ENCODE measurements around the gene FRMPD2.
"Not testable (repeated sequence)": the region's sequence is repeated elsewhere in the genome, so short reads cannot be mapped to it uniquely, and the experiment has no call there.

Gene FRMPD2

GRCh38 chr10:48287417-48288391 lies 13.2 kb upstream of the FRMPD2 start:
- DNase-seq: no peak

- DNase-seq: peak in 1 of 2 donors; percentile 18
Measured at GRCh38 chr10:48286356-48286755, 11.9 kb upstream of the FRMPD2 start.

DNA sequence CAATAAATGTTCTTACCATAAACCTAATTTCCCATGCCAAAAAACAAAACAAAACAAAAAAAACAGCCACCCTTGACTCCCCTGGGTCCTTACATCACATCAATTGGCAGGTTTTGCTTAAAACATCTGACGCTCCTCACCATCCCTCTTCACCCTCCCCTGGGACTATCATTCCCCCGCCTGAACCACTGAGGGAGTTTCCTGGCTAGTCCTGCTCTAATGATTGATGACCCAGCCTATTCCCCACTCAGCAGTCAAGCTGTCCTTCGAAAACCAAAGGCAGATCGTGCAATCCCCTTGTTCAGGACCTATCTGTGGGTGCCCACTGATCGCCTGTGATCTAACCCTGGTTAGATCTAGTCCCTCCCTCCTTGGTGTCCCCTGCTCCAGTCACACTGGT lies 11.2 kb upstream of the FRMPD2 start:
- DNase-seq: no peak

- peak in 1 of 2 donors; percentile 55 for DNase-seq
Measured at GRCh38 chr10:48284811-48285210, 10.3 kb upstream of the FRMPD2 start.

DNA sequence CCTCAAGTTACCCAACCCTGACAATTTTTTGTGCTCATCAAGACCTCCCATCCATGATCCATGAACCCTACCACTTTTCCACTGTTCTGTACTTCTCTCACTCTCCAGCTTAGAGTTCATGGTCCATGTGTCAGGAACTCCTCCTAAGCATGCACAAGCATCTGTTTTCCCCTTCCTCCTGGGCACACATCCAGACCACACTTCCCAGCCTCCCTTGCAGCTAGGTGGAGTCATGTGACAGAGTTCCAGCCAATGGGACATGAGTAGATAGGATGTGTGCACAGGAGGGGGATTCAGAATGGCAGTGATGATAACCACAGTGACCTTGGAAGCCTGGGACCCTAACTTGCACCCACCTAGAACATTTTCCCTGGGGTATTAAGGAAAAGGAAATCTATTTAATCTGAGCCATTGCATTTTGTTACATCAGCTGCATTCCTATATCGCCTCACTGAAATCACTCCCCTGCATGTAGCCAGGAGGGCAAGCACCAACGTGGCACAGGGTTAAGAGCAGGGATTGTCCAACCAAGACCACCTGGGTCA lies 9.6 kb upstream of the FRMPD2 start:
- no peak for DNase-seq

DNA sequence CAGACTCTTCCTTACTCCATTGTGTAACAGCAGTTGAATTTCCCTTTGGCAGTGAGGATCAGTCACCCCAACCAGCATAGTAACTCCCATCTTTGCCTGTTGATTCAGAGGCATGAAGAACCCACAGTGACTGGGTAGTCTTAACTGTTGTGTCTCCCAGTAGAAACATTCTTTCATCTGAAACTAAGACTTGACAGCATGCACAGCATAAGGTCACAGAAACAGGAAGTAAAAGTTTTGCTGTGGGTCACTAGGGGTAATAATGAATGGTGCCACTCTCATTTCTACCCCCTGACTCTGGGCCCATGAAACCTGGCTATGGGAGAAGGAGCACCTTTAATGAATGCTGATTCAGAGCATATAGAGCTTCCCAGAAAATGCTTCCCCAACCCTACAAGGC lies 8.3 kb upstream of the FRMPD2 start:
- DNase-seq: no peak

DNA sequence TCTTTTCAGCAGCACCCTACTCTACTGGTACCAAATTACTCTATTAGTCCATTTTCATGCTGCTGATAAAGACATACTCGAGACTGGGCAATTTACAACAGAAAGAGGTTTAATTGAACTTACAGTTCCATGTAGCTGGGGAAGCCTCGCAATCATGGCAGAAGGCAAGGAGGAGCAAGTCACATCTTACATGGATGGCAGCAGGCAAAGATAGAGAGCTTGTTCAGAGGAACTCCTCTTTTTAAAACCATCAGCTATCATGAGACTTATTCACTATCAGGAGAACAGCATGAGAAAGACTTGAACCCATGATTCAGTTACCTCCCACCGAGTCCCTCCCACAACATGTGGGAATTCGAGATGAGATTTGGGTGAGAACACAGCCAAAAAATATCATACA lies 7.2 kb upstream of the FRMPD2 start:
- DNase-seq: not testable (repeated sequence)

DNA sequence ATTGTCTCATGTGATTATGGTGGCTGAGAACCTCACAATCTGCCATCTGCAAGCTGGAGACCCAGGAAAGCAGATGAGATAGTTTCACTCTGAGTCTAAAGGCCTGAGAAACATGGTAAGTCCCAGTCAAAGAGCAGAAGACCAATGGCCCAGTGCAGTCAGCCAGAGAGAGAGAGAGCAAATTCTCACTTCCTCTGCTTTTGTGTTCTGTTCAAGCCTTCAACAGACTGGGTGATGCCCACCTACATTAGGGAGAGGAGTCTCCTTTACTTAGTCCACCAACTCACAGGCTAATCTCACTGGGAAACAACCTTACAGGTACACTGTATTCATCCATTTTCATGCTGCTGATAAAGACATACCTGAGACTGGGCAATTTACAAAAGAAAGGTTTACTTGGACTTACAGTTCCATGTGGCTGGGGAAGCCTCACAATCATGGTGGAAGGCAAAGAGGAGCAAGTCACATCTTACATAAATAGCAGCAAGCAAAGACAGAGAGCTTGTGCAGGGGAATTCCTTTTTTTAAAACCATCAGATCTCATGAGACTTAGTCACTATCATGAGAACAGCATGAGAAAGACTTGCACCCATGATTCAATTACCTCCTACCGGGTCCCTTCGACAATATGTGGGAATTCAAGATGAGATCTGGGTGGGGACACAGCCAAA lies 4.7 kb upstream of the FRMPD2 start:
- DNase-seq: peak; percentile 19 to 63

DNA sequence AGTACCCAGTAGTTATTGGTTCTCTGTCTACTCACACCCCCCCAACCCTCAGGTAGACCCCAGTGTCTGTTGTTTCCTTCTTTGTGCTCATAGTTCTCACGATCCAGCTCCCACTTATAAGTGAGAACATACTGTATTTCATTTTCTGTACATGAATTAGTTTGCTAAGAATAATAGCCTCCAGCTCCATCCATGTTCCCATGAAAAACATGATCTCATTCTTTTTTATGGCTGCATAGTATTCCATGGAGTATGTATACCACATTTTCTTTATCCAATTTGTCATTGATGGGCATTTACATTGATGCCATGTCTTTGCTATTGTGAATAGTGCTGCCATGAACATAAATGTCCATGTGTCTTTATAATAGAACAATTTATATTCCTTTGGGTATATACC lies 2.6 kb upstream of the FRMPD2 start:
- DNase-seq: no peak

DNA sequence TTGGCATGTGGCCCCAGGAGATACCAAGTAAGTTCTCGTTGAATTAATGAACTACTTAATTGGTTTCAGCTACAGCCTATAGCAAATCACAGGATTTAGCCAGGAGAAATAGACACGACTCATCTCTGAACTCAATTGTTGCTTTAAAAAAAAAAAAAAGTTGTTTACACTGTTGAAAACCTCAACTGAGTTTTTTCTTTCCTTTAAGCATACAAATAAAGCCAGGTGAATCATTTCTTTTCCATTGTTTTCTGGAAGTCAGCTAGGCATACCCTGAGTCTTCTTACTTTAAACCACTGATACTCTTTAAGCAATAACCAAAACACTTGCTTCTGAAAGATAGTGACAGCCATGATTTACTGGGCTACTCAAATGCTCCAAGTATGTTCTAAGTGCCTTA lies 755 bp downstream of the FRMPD2 start:
- DNase-seq: no peak

DNA sequence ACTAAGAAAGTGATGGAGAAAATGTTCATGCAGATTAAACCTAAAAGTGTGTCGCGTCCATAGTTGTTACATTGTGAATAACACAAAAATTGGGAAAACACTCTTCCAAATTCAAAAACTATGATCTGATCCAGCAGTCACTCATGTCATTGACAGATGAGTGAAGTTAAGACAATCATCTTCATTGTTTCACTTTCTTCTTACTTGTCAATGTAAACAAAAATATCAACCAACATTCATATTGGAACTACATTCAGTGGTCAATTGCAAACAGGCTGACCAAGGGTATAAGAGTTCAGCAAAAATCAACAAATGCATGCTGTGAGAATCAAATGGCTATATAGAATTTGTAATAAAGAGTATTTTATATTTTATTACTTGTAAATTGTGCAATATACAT lies 1.8 kb downstream of the FRMPD2 start:
- no peak for DNase-seq

DNA sequence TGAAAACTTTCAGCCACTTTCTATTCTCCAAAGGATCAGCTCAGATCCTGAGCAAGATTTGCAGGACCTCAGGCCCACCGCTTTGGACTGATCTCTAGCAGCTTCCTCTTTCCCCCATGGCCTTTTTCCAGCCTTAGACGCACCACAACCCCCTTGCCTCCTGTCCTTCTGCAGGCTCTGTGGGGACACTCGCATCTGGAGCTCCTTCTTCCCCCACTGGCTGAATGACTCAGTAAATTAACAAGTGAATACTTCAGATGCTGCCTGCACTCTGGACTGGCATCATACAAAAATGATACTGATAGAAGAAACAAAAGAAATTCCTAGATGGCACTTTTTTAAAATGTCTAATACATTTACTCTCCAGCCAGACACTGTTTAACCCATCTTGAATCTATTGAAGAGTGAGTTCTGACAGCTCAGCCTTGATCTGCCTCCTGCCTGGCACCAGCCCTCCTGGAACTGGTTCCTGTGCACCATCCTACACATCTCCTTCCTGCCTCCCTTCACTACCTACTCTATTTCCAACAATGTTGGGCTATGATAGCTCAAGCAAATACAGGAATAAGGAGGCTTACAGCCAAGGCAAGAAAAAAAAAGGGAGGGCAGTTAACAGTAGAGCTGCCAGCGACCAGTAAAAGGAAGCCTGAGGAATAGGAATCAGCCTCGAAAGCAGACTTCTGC lies 3.3 kb downstream of the FRMPD2 start:
- DNase-seq: no peak

- DNase-seq: no peak
Measured at GRCh38 chr10:48266528-48266927, 8.0 kb downstream of the FRMPD2 start.

- DNase-seq: no peak
Measured at GRCh38 chr10:48258105-48258504, 16.4 kb downstream of the FRMPD2 start.

DNA sequence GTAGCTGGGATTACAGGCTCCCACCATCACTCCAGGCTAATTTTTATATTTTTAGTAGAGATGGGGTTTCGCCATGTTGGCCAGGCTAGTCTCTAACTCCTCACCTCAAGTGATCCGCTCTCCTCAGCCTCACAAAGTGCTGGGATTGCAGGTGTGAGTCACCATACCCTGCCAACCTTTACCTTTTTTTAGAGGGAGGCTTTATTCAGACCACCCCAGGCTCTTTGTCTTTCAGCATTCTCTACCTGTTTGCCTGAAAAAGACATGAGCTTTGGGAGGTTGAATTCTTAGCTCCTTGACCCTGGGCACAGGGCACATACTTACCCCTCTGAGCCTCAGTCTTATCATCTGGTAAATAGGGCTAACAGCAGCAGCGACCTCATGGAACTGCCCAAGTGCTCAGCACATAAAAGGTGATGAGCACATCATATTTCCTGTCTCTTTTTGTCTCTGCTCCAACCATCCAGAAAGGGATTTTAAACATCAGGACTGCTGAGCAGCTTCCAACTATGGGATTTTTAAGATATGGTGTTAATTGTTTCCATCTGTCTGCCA lies 17.0 kb downstream of the FRMPD2 start:
- no peak for DNase-seq

DNA sequence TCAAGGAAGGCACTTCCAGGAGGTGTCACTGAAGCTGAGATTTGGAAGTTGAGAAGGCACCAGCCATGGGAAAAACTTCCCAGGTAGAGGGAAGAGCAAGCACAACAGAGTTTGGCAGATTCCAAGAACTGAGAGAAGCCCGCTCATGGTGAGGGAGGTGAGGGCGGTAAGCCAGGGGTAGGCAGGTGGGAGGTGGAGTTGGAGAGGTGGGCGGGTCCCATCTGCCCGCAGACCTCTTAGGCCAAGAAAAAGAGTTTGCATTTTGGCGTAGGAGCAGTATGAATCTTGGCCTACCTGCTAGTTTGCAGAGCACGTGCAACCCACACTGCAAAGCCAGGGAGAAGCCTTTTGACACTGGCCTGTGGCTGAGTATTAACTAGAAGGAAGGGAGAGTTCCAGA lies 18.8 kb downstream of the FRMPD2 start:
- no peak for DNase-seq

- no peak for DNase-seq
Measured at GRCh38 chr10:48254750-48255512, 19.6 kb downstream of the FRMPD2 start.

GRCh38 chr10:48253970-48254657 lies 20.4 kb downstream of the FRMPD2 start:
- DNase-seq: no peak

- no peak for DNase-seq
Measured at GRCh38 chr10:48252354-48252650, 22.2 kb downstream of the FRMPD2 start.

- no peak for DNase-seq
Measured at GRCh38 chr10:48251525-48252353, 22.8 kb downstream of the FRMPD2 start.

GRCh38 chr10:48251152-48251524 lies 23.4 kb downstream of the FRMPD2 start:
- no peak for DNase-seq
